ENCODE results near the gene ZNF516. TPM values are rescaled to one million over a fixed set of nuclear protein-coding genes. Genes with fewer than 3 reads are reported as not detected.
A peak's percentile ranks its signal among the peaks of the same experiment; 100 is the strongest.

Gene ZNF516
- total RNA-seq, 1 experiment from 2014 or later = 44.2 TPM

GRCh38 chr18:76420898-76421684 lies 74.0 kb downstream of the ZNF516 start:
- Mint-ChIP-seq H3K4me3 (ENCODE audit: low read depth, unreplicated experiment) (no peak overlapping the region), H3K9me3 (ENCODE audit: low read depth, unreplicated experiment) (no peaks in the 10 kb centered on the region), H3K4me1 (ENCODE audit: low read depth, unreplicated experiment) (peaks cover 8% of the 10 kb centered on the region), H3K36me3 (ENCODE audit: insufficient read depth, unreplicated experiment) (no peaks in the 10 kb centered on the region), H3K27ac (ENCODE audit: unreplicated experiment) (no peak overlapping the region), H3K27me3 (ENCODE audit: unreplicated experiment) (no peaks in the 10 kb centered on the region)
- no TSS peak for BruUV-seq (replicated peaks)
- intact Hi-C loops (cut with micrococcal nuclease; ENCODE audit: unreplicated experiment) = no loop called here
- TF ChIP-seq, protein P1, sequence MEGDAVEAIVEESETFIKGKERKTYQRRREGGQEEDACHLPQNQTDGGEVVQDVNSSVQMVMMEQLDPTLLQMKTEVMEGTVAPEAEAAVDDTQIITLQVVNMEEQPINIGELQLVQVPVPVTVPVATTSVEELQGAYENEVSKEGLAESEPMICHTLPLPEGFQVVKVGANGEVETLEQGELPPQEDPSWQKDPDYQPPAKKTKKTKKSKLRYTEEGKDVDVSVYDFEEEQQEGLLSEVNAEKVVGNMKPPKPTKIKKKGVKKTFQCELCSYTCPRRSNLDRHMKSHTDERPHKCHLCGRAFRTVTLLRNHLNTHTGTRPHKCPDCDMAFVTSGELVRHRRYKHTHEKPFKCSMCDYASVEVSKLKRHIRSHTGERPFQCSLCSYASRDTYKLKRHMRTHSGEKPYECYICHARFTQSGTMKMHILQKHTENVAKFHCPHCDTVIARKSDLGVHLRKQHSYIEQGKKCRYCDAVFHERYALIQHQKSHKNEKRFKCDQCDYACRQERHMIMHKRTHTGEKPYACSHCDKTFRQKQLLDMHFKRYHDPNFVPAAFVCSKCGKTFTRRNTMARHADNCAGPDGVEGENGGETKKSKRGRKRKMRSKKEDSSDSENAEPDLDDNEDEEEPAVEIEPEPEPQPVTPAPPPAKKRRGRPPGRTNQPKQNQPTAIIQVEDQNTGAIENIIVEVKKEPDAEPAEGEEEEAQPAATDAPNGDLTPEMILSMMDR (IDR thresholded peaks at IDR 0.05; ENCODE audit: unreplicated experiment) = no peak
- CTCF ChIA-PET = no interaction called here
- peak; percentile 14 for DNase-seq

DNA sequence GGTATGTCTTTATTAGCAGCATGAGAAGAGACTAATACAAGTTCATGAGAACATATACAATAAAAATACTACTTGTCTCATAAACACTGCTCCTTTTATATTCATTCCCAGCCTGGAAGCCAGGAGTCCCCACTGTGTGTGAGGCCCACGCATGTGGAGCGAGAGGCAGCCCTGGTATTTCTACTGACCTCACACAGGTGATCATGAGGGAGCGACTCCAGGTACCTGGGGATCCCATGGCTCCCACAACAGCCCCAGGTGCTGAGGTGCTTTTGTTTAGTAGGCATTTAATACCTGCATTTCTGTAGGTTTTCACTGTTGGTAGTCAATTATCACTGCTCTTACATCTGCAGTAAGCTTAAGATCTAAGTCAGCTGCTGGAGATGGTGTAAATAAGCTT lies 75.2 kb downstream of the ZNF516 start:
- no TSS peak for BruUV-seq (replicated peaks)
- DNase-seq = no peak
- CTCF ChIA-PET = no interaction called here
- intact Hi-C loops (cut with micrococcal nuclease; ENCODE audit: unreplicated experiment) = no loop called here
- no peaks in the 10 kb centered on the region for H3K27me3 Mint-ChIP-seq (ENCODE audit: unreplicated experiment)
- peaks cover 8% of the 10 kb centered on the region for H3K4me1 Mint-ChIP-seq (ENCODE audit: low read depth, unreplicated experiment)
- no peaks in the 10 kb centered on the region for H3K9me3 Mint-ChIP-seq (ENCODE audit: low read depth, unreplicated experiment)
- H3K4me3 Mint-ChIP-seq (ENCODE audit: low read depth, unreplicated experiment) = no peak overlapping the region
- no peaks in the 10 kb centered on the region for H3K36me3 Mint-ChIP-seq (ENCODE audit: insufficient read depth, unreplicated experiment)
- TF ChIP-seq, protein P1 (IDR thresholded peaks at IDR 0.05; ENCODE audit: unreplicated experiment) = no peak
- no peak overlapping the region for H3K27ac Mint-ChIP-seq (ENCODE audit: unreplicated experiment)

DNA sequence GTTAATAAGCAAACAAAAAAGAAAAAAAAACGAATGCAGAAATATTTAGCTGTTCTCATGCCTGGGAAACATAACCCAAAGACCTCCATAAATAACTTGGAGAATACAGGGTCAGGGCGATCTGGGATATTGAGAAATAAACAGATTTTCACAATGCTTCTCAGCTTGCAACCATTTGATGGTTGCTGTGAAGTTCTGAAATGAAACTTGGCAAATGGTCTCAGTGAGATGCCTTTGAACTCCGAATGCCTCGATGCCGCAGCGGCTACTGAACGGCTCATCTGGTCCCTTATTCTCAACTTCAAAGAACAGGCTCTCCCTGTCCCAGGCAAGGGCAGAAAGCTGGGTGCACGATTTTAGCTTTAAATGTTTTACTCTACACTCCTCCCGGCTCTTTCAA lies 78.1 kb downstream of the ZNF516 start:
- H3K4me1 Mint-ChIP-seq (ENCODE audit: low read depth, unreplicated experiment) = peaks cover 4% of the 10 kb centered on the region
- intact Hi-C loops (cut with micrococcal nuclease; ENCODE audit: unreplicated experiment) = no loop called here
- H3K27me3 Mint-ChIP-seq (ENCODE audit: unreplicated experiment) = no peaks in the 10 kb centered on the region
- peaks cover 8% of the 10 kb centered on the region for H3K36me3 Mint-ChIP-seq (ENCODE audit: insufficient read depth, unreplicated experiment)
- TF ChIP-seq, protein P1 (IDR thresholded peaks at IDR 0.05; ENCODE audit: unreplicated experiment) = no peak
- no peak overlapping the region for H3K4me3 Mint-ChIP-seq (ENCODE audit: low read depth, unreplicated experiment)
- H3K27ac Mint-ChIP-seq (ENCODE audit: unreplicated experiment) = no peak overlapping the region
- CTCF ChIA-PET = no interaction called here
- H3K9me3 Mint-ChIP-seq (ENCODE audit: low read depth, unreplicated experiment) = no peaks in the 10 kb centered on the region
- no TSS peak for BruUV-seq (replicated peaks)
- DNase-seq = no peak

- intact Hi-C loops (cut with micrococcal nuclease; ENCODE audit: unreplicated experiment) = no loop called here
- no peak for DNase-seq
- Mint-ChIP-seq H3K9me3 (ENCODE audit: low read depth, unreplicated experiment) (no peaks in the 10 kb centered on the region), H3K4me3 (ENCODE audit: low read depth, unreplicated experiment) (no peak overlapping the region), H3K27me3 (ENCODE audit: unreplicated experiment) (no peaks in the 10 kb centered on the region), H3K27ac (ENCODE audit: unreplicated experiment) (no peak overlapping the region), H3K36me3 (ENCODE audit: insufficient read depth, unreplicated experiment) (peaks cover 8% of the 10 kb centered on the region), H3K4me1 (ENCODE audit: low read depth, unreplicated experiment) (no peaks in the 10 kb centered on the region)
- TF ChIP-seq, protein P1 (IDR thresholded peaks at IDR 0.05; ENCODE audit: unreplicated experiment) = no peak
- no TSS peak for BruUV-seq (replicated peaks)
- CTCF ChIA-PET = no interaction called here
These were observed 80.0 kb downstream of the ZNF516 start for GRCh38 chr18:76414936-76415621.

Data from Calu3 (cell line).